ENCODE data around the gene FCN1. TPM values are rescaled to one million over a fixed set of nuclear protein-coding genes. Genes with fewer than 3 reads are reported as not detected.

FCN1 gene
- total RNA-seq, 1 donor from 2014 or later: not detected

- no peak overlapping the region for H3K4me3 ChIP-seq (ENCODE audit: low read depth, low read length)
- no peak for DNase-seq (ENCODE audit: low read depth)
- H3K36me3 ChIP-seq (ENCODE audit: control insufficient read depth, insufficient read depth, low read length): no peaks in the 10 kb centered on the region
- H3K27me3 ChIP-seq (ENCODE audit: control insufficient read depth, insufficient read depth, low read length): no peaks in the 10 kb centered on the region
- TF ChIP-seq CTCF (IDR thresholded peaks at IDR 0.05; ENCODE audit: insufficient read depth, low read length, poor library complexity, severe bottlenecking): no peak
These were observed 26.7 kb downstream of the FCN1 start for GRCh38 chr9:134891053-134891452.

- DNase-seq (ENCODE audit: low read depth): no peak
- Histone ChIP-seq H3K4me3 (ENCODE audit: low read depth, low read length) (no peak overlapping the region), H3K27me3 (ENCODE audit: control insufficient read depth, insufficient read depth, low read length) (no peaks in the 10 kb centered on the region), H3K36me3 (ENCODE audit: control insufficient read depth, insufficient read depth, low read length) (no peaks in the 10 kb centered on the region)
- TF ChIP-seq CTCF (IDR thresholded peaks at IDR 0.05; ENCODE audit: insufficient read depth, low read length, poor library complexity, severe bottlenecking): no peak
These were observed 27.6 kb downstream of the FCN1 start for GRCh38 chr9:134890155-134890495.

DNA sequence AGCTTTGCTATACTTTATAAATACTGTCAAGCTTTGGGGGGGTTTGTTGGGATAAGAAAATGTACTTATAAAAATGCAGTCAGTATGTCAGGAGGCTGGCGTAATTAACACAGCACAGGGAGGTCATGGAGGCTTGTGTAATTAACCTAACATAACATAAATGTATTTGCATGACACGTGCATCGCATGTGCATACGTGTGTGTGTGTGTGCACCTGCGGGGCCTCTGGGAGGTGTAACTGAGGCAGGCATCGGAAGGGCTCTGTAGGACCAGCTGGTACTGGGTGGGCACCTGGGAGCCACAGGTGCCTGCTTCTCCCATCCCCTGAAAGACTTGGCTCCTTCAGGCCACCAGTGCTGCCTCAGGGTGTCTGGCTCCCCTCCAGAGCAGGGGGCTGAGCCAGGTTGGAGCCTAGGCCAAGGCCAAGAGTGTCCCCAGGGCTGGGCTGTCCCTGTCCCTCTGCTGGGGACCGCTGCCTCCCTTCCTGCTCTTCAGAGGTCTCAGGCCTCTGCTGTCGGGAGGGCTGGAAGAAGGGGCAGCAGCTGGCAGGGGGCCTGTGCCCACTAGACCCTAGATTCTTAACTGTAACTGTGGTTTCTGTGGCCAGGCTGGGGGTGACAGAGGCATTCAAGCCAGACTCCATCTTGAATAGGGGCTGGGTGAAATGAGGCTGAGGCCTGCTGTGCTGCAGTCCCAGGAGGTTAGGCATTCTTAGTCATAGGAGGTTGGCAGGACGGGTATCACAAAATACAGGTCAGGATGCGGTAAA lies 28.1 kb downstream of the FCN1 start:
- TF ChIP-seq CTCF (IDR thresholded peaks at IDR 0.05; ENCODE audit: insufficient read depth, low read length, poor library complexity, severe bottlenecking): no peak

DNA sequence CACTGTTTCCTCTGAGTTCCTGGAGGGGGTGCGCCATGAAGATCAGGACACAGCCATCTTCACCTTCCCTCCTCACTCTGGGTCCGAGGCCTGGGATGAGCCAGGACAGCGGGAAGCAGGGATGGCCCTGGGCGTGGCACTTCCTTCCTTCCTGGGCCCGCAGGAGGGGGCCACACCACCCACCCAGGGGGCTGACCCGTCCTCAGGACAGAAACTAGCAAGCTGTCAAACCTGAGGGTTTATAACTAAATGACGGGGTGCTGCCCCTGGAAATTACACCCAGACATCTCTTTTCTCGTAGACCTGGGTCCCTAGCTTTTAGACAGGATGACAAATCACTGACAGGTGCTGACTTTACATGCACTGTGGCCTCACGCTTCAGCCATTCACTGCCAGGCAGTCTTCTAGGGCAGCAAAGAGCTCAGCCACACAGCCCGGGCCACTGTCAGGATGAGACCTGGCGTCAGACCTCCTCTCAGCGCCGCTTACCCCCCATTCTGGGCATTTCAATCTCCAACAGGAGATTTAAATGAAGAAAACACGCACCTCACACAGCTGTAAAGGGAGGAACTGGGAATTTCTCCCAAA lies 29.0 kb downstream of the FCN1 start:
- Histone ChIP-seq H3K27me3 (ENCODE audit: control insufficient read depth, insufficient read depth, low read length) (no peaks in the 10 kb centered on the region), H3K4me3 (ENCODE audit: low read depth, low read length) (no peak overlapping the region), H3K36me3 (ENCODE audit: control insufficient read depth, insufficient read depth, low read length) (no peaks in the 10 kb centered on the region)
- DNase-seq (ENCODE audit: low read depth): no peak
- no peak for TF ChIP-seq CTCF (IDR thresholded peaks at IDR 0.05; ENCODE audit: insufficient read depth, low read length, poor library complexity, severe bottlenecking)

More for the DNA sequence above, 28.1 kb downstream of the FCN1 start:
- DNase-seq (ENCODE audit: low read depth): no peak
- Histone ChIP-seq H3K36me3 (ENCODE audit: control insufficient read depth, insufficient read depth, low read length) (no peaks in the 10 kb centered on the region), H3K27me3 (ENCODE audit: control insufficient read depth, insufficient read depth, low read length) (no peaks in the 10 kb centered on the region), H3K4me3 (ENCODE audit: low read depth, low read length) (no peak overlapping the region)

DNA sequence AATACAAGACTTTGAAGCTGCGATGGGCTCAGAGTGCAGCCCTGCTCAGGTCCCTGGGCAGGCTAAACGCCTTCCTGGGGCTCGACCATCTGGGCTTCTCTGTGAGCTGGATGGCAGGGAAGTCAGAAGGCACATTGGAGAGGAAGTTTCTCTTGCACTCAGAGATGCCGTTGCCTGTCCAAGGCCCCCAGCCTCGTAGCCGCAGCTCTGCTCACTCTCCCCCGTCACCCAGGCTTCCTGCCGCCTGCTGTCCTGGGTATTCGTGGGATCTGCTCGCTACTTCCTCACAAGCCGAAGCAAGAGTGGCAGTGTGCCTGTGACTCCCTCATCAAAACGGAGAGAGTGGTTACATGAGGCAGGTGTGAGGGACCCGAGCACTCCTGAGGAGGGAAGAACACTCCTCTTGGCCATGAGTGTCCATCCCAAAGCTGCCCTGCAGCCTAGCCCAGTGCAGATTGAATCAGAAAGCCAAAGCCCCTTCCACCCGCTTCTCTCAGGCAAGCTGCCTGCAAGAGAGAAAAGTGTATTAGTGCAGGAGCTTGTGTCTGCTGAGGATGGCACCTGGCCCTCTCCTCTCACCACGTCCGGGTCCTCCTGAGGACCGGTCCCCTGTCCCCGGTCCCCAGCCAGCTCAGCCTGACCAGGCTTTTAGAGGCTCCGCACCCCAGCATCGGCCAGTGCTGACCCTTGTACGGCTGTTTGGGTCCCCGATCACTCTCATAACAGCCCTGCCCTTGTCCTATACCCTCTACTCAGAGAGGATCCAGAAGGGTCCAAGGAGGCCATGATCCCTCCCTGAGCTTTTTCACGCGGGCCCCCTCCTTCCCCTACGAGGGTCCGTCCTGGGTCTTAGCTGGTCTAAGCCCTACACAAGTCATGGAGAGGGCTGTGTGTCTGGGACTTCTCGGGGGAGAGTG lies 29.8 kb downstream of the FCN1 start:
- Histone ChIP-seq H3K27me3 (ENCODE audit: control insufficient read depth, insufficient read depth, low read length) (no peaks in the 10 kb centered on the region), H3K4me3 (ENCODE audit: low read depth, low read length) (no peak overlapping the region), H3K36me3 (ENCODE audit: control insufficient read depth, insufficient read depth, low read length) (no peaks in the 10 kb centered on the region)
- no peak for DNase-seq (ENCODE audit: low read depth)
- no peak for TF ChIP-seq CTCF (IDR thresholded peaks at IDR 0.05; ENCODE audit: insufficient read depth, low read length, poor library complexity, severe bottlenecking)

All from kidney epithelial cell (primary cell).